Esophagus squamous epithelium (tissue), 4 donors: ENCODE results near the gene PADI3.

Experiments used
- CTCF ChIP-seq, 6 experiments: fragments of 450-650 bp in 4 of 6; fragments of 200-600 bp in 2 of 6; sonication (generic) in 2 of 6; IDR thresholded peaks; one replicate each; pipeline ENCODE4 v1.5.1; 2016 to 2019; ENCODE audit warnings: antibody characterized with exemption in 6 of 6, mild to moderate bottlenecking in 4 of 6, moderate library complexity in 4 of 6
- POLR2A ChIP-seq, 4 donors: fragments of 450-650 bp; IDR thresholded peaks; one replicate each; pipeline ENCODE4 v1.6.1; 2017; ENCODE audit warnings: antibody characterized with exemption in 4 of 4, mild to moderate bottlenecking in 4 of 4, moderate library complexity in 3 of 4

- TF ChIP-seq CTCF (IDR thresholded peaks at IDR 0.05) = no peak
- no peak for TF ChIP-seq POLR2A (IDR thresholded peaks at IDR 0.05)
Measured at GRCh38 chr1:17200246-17200645, 48.7 kb upstream of the PADI3 start.
